Measurements from ENCODE around the gene PEA15.

DNA sequence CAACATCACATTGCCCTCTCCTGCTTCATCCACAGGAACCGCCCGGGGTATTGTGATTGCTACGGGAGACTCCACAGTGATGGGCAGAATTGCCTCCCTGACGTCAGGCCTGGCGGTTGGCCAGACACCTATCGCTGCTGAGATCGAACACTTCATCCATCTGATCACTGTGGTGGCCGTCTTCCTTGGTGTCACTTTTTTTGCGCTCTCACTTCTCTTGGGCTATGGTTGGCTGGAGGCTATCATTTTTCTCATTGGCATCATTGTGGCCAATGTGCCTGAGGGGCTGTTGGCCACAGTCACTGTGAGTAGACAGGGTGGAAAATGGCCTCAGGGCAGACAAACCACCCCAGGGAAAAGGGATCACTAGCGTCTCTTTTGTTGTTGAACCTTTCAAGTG is 41.1 kb upstream of the PEA15 start:
- no peak for TF ChIP-seq POLR2A (IDR thresholded peaks at IDR 0.05; ENCODE audit: borderline replicate concordance, extremely low read depth, insufficient read depth, insufficient read length)
- TF ChIP-seq EZH2 (IDR thresholded peaks at IDR 0.05) = no peak
- TF ChIP-seq, protein P1, sequence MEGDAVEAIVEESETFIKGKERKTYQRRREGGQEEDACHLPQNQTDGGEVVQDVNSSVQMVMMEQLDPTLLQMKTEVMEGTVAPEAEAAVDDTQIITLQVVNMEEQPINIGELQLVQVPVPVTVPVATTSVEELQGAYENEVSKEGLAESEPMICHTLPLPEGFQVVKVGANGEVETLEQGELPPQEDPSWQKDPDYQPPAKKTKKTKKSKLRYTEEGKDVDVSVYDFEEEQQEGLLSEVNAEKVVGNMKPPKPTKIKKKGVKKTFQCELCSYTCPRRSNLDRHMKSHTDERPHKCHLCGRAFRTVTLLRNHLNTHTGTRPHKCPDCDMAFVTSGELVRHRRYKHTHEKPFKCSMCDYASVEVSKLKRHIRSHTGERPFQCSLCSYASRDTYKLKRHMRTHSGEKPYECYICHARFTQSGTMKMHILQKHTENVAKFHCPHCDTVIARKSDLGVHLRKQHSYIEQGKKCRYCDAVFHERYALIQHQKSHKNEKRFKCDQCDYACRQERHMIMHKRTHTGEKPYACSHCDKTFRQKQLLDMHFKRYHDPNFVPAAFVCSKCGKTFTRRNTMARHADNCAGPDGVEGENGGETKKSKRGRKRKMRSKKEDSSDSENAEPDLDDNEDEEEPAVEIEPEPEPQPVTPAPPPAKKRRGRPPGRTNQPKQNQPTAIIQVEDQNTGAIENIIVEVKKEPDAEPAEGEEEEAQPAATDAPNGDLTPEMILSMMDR (IDR thresholded peaks at IDR 0.05 in 2 of 3, conservative IDR thresholded peaks at IDR 0.05 in 1 of 3; ENCODE audit: borderline replicate concordance in 1 of 3, insufficient read depth in 1 of 3, low read depth in 2 of 3, low read length in 2 of 3) = no peak
